HG02970 (cell line): ENCODE data around the gene MRM2.

ENCODE experiments used
- ATAC-seq: cut with Tn5 transposase; IDR thresholded peaks from one replicate; pipeline ENCODE4 v1.9.1; 2021; ENCODE audit warnings: mild to moderate bottlenecking, moderate library complexity, moderate number of reproducible peaks; ENCODE audit not compliant: unreplicated experiment, low FRiP score

Gene MRM2

GRCh38 chr7:2225336-2225735, 16.7 kb downstream of the MRM2 start:
- no peak for ATAC-seq

- ATAC-seq = no peak
Observed at GRCh38 chr7:2224934-2225333, 17.1 kb downstream of the MRM2 start.

- no peak for ATAC-seq
Observed at GRCh38 chr7:2224491-2224928, 17.5 kb downstream of the MRM2 start.

GRCh38 chr7:2223321-2223720, 18.7 kb downstream of the MRM2 start:
- no peak for ATAC-seq

- ATAC-seq = no peak
Observed at GRCh38 chr7:2222516-2222915, 19.5 kb downstream of the MRM2 start.

GRCh38 chr7:2220954-2221353, 21.1 kb downstream of the MRM2 start:
- no peak for ATAC-seq

GRCh38 chr7:2220506-2220905, 21.5 kb downstream of the MRM2 start:
- no peak for ATAC-seq

- ATAC-seq = no peak
Observed at GRCh38 chr7:2220030-2220429, 22.0 kb downstream of the MRM2 start.

- ATAC-seq = no peak
Observed at GRCh38 chr7:2219606-2220005, 22.4 kb downstream of the MRM2 start.

- no peak for ATAC-seq
Observed at GRCh38 chr7:2219136-2219535, 22.9 kb downstream of the MRM2 start.

GRCh38 chr7:2218444-2218785, 23.6 kb downstream of the MRM2 start:
- ATAC-seq = no peak

GRCh38 chr7:2217716-2218443, 24.1 kb downstream of the MRM2 start:
- no peak for ATAC-seq

- ATAC-seq = no peak
Observed at GRCh38 chr7:2217206-2217605, 24.8 kb downstream of the MRM2 start.

GRCh38 chr7:2215851-2216250, 26.2 kb downstream of the MRM2 start:
- ATAC-seq = no peak

GRCh38 chr7:2214636-2215035, 27.4 kb downstream of the MRM2 start:
- no peak for ATAC-seq

- ATAC-seq = no peak
Observed at GRCh38 chr7:2213551-2214215, 28.3 kb downstream of the MRM2 start.

- no peak for ATAC-seq
Observed at GRCh38 chr7:2212906-2213305, 29.1 kb downstream of the MRM2 start.

GRCh38 chr7:2211926-2212325, 30.1 kb downstream of the MRM2 start:
- no peak for ATAC-seq

- ATAC-seq = no peak
Observed at GRCh38 chr7:2211259-2211880, 30.6 kb downstream of the MRM2 start.

- no peak for ATAC-seq
Observed at GRCh38 chr7:2210551-2211258, 31.3 kb downstream of the MRM2 start.

GRCh38 chr7:2209961-2210323, 32.1 kb downstream of the MRM2 start:
- no peak for ATAC-seq
